Measurements from ENCODE around the gene ZCCHC3.

The ZCCHC3 gene

GRCh38 chr20:271069-271468 lies 26.3 kb upstream of the ZCCHC3 start:
- H3K9me3 ChIP-seq (replicated peaks; ENCODE audit: low read length), result no peaks in the 10 kb centered on the region
- no peak overlapping the region for H3K9ac ChIP-seq (ENCODE audit: low read depth, low read length)
- H3K36me3 ChIP-seq (ENCODE audit: insufficient read depth, low read length), result no peaks in the 10 kb centered on the region
- no peak overlapping the region for H3K4me2 ChIP-seq (ENCODE audit: low read length)
- H3K4me3 ChIP-seq (ENCODE audit: low read length), result no peak overlapping the region
- H3K4me1 ChIP-seq (ENCODE audit: control insufficient read depth, insufficient read depth, low read length), result no peaks in the 10 kb centered on the region
- peaks cover 3% of the 10 kb centered on the region for H3K27me3 ChIP-seq (ENCODE audit: control insufficient read depth, insufficient read depth, low read length)

GRCh38 chr20:271528-271927 lies 25.8 kb upstream of the ZCCHC3 start:
- Histone ChIP-seq H3K36me3 (ENCODE audit: insufficient read depth, low read length) (no peaks in the 10 kb centered on the region), H3K4me1 (ENCODE audit: control insufficient read depth, insufficient read depth, low read length) (no peaks in the 10 kb centered on the region), H3K27me3 (ENCODE audit: control insufficient read depth, insufficient read depth, low read length) (peaks cover 2% of the 10 kb centered on the region), H3K9ac (ENCODE audit: low read depth, low read length) (no peak overlapping the region), H3K4me2 (ENCODE audit: low read length) (no peak overlapping the region), H3K4me3 (ENCODE audit: low read length) (no peak overlapping the region), H3K9me3 (replicated peaks; ENCODE audit: low read length) (no peaks in the 10 kb centered on the region)

GRCh38 chr20:272718-273117 lies 24.7 kb upstream of the ZCCHC3 start:
- Histone ChIP-seq H3K4me1 (ENCODE audit: control insufficient read depth, insufficient read depth, low read length) (no peaks in the 10 kb centered on the region), H3K4me3 (ENCODE audit: low read length) (no peak overlapping the region), H3K9ac (ENCODE audit: low read depth, low read length) (no peak overlapping the region), H3K36me3 (ENCODE audit: insufficient read depth, low read length) (no peaks in the 10 kb centered on the region), H3K9me3 (replicated peaks; ENCODE audit: low read length) (no peaks in the 10 kb centered on the region), H3K27me3 (ENCODE audit: control insufficient read depth, insufficient read depth, low read length) (no peaks in the 10 kb centered on the region), H3K4me2 (ENCODE audit: low read length) (no peak overlapping the region)

GRCh38 chr20:273884-274283 lies 23.5 kb upstream of the ZCCHC3 start:
- no peak overlapping the region for H3K4me3 ChIP-seq (ENCODE audit: low read length)
- no peaks in the 10 kb centered on the region for H3K9me3 ChIP-seq (replicated peaks; ENCODE audit: low read length)
- H3K9ac ChIP-seq (ENCODE audit: low read depth, low read length), result no peak overlapping the region
- H3K4me2 ChIP-seq (ENCODE audit: low read length), result no peak overlapping the region
- H3K36me3 ChIP-seq (ENCODE audit: insufficient read depth, low read length), result peaks cover 3% of the 10 kb centered on the region
- no peaks in the 10 kb centered on the region for H3K27me3 ChIP-seq (ENCODE audit: control insufficient read depth, insufficient read depth, low read length)
- H3K4me1 ChIP-seq (ENCODE audit: control insufficient read depth, insufficient read depth, low read length), result no peaks in the 10 kb centered on the region

- no peaks in the 10 kb centered on the region for H3K9me3 ChIP-seq (replicated peaks; ENCODE audit: low read length)
- H3K4me1 ChIP-seq (ENCODE audit: control insufficient read depth, insufficient read depth, low read length), result no peaks in the 10 kb centered on the region
- H3K4me3 ChIP-seq (ENCODE audit: low read length), result no peak overlapping the region
- H3K36me3 ChIP-seq (ENCODE audit: insufficient read depth, low read length), result peaks cover 3% of the 10 kb centered on the region
- H3K4me2 ChIP-seq (ENCODE audit: low read length), result no peak overlapping the region
- H3K9ac ChIP-seq (ENCODE audit: low read depth, low read length), result no peak overlapping the region
- H3K27me3 ChIP-seq (ENCODE audit: control insufficient read depth, insufficient read depth, low read length), result no peaks in the 10 kb centered on the region
These were observed 21.6 kb upstream of the ZCCHC3 start for GRCh38 chr20:275791-276190.

- H3K36me3 ChIP-seq (ENCODE audit: insufficient read depth, low read length), result peaks cover 3% of the 10 kb centered on the region
- no peak overlapping the region for H3K9ac ChIP-seq (ENCODE audit: low read depth, low read length)
These were observed 20.5 kb upstream of the ZCCHC3 start for GRCh38 chr20:276620-277495.

GRCh38 chr20:277496-277781 lies 19.9 kb upstream of the ZCCHC3 start:
- H3K9me3 ChIP-seq (replicated peaks; ENCODE audit: low read length), result no peaks in the 10 kb centered on the region
- H3K4me2 ChIP-seq (ENCODE audit: low read length), result no peak overlapping the region
- no peak overlapping the region for H3K9ac ChIP-seq (ENCODE audit: low read depth, low read length)
- H3K4me3 ChIP-seq (ENCODE audit: low read length), result no peak overlapping the region
- H3K4me1 ChIP-seq (ENCODE audit: control insufficient read depth, insufficient read depth, low read length), result no peaks in the 10 kb centered on the region
- no peaks in the 10 kb centered on the region for H3K27me3 ChIP-seq (ENCODE audit: control insufficient read depth, insufficient read depth, low read length)
- peaks cover 3% of the 10 kb centered on the region for H3K36me3 ChIP-seq (ENCODE audit: insufficient read depth, low read length)

More at GRCh38 chr20:276620-277495, 20.5 kb upstream of the ZCCHC3 start:
- H3K4me2 ChIP-seq (ENCODE audit: low read length), result no peak overlapping the region
- H3K27me3 ChIP-seq (ENCODE audit: control insufficient read depth, insufficient read depth, low read length), result no peaks in the 10 kb centered on the region
- no peak overlapping the region for H3K4me3 ChIP-seq (ENCODE audit: low read length)
- H3K9me3 ChIP-seq (replicated peaks; ENCODE audit: low read length), result no peaks in the 10 kb centered on the region
- H3K4me1 ChIP-seq (ENCODE audit: control insufficient read depth, insufficient read depth, low read length), result no peaks in the 10 kb centered on the region

GRCh38 chr20:278181-278580 lies 19.2 kb upstream of the ZCCHC3 start:
- Histone ChIP-seq H3K4me2 (ENCODE audit: low read length) (no peak overlapping the region), H3K36me3 (ENCODE audit: insufficient read depth, low read length) (peaks cover 3% of the 10 kb centered on the region), H3K27me3 (ENCODE audit: control insufficient read depth, insufficient read depth, low read length) (no peaks in the 10 kb centered on the region), H3K4me3 (ENCODE audit: low read length) (no peak overlapping the region), H3K9ac (ENCODE audit: low read depth, low read length) (no peak overlapping the region), H3K4me1 (ENCODE audit: control insufficient read depth, insufficient read depth, low read length) (no peaks in the 10 kb centered on the region), H3K9me3 (replicated peaks; ENCODE audit: low read length) (no peaks in the 10 kb centered on the region)

GRCh38 chr20:278607-279571 lies 18.5 kb upstream of the ZCCHC3 start:
- peaks cover 3% of the 10 kb centered on the region for H3K36me3 ChIP-seq (ENCODE audit: insufficient read depth, low read length)
- H3K4me3 ChIP-seq (ENCODE audit: low read length), result no peak overlapping the region
- H3K4me1 ChIP-seq (ENCODE audit: control insufficient read depth, insufficient read depth, low read length), result no peaks in the 10 kb centered on the region
- H3K9ac ChIP-seq (ENCODE audit: low read depth, low read length), result no peak overlapping the region
- H3K9me3 ChIP-seq (replicated peaks; ENCODE audit: low read length), result no peaks in the 10 kb centered on the region
- no peaks in the 10 kb centered on the region for H3K27me3 ChIP-seq (ENCODE audit: control insufficient read depth, insufficient read depth, low read length)
- H3K4me2 ChIP-seq (ENCODE audit: low read length), result peak overlapping the region; percentile 56

- no peaks in the 10 kb centered on the region for H3K27me3 ChIP-seq (ENCODE audit: control insufficient read depth, insufficient read depth, low read length)
- no peaks in the 10 kb centered on the region for H3K9me3 ChIP-seq (replicated peaks; ENCODE audit: low read length)
- H3K9ac ChIP-seq (ENCODE audit: low read depth, low read length), result no peak overlapping the region
- no peak overlapping the region for H3K4me2 ChIP-seq (ENCODE audit: low read length)
- no peaks in the 10 kb centered on the region for H3K4me1 ChIP-seq (ENCODE audit: control insufficient read depth, insufficient read depth, low read length)
- H3K4me3 ChIP-seq (ENCODE audit: low read length), result no peak overlapping the region
- no peaks in the 10 kb centered on the region for H3K36me3 ChIP-seq (ENCODE audit: insufficient read depth, low read length)
These were observed 13.2 kb upstream of the ZCCHC3 start for GRCh38 chr20:284172-284571.

- Histone ChIP-seq H3K4me3 (ENCODE audit: low read length) (no peak overlapping the region), H3K9me3 (replicated peaks; ENCODE audit: low read length) (no peaks in the 10 kb centered on the region), H3K4me1 (ENCODE audit: control insufficient read depth, insufficient read depth, low read length) (peaks cover 17% of the 10 kb centered on the region), H3K9ac (ENCODE audit: low read depth, low read length) (no peak overlapping the region), H3K4me2 (ENCODE audit: low read length) (no peak overlapping the region), H3K27me3 (ENCODE audit: control insufficient read depth, insufficient read depth, low read length) (no peaks in the 10 kb centered on the region), H3K36me3 (ENCODE audit: insufficient read depth, low read length) (no peaks in the 10 kb centered on the region)
These were observed 10.9 kb upstream of the ZCCHC3 start for GRCh38 chr20:286508-286907.
